ENCODE data around the gene RHCE.
"Not testable (repeated sequence)": the region's sequence is repeated elsewhere in the genome, so short reads cannot be mapped to it uniquely, and the experiment has no call there.

The RHCE gene

GRCh38 chr1:25432749-25433388 lies 12.2 kb upstream of the RHCE start:
- DNase-seq = no peak

- DNase-seq = no peak
Measured at GRCh38 chr1:25431955-25432719, 11.5 kb upstream of the RHCE start.

- no peak for DNase-seq
Measured at GRCh38 chr1:25430967-25431881, 10.6 kb upstream of the RHCE start.

GRCh38 chr1:25430073-25430966 lies 9.7 kb upstream of the RHCE start, which contains the start of gene MACO1:
Gene MACO1, plus strand, starts transcription at chr1:25430897. Its CDS starts 202 bp downstream, at chr1:25431099.
- DNase-seq = peak; percentile 91

GRCh38 chr1:25428475-25429166 lies 8.0 kb upstream of the RHCE start:
- DNase-seq = no peak

GRCh38 chr1:25427696-25428095 lies 7.1 kb upstream of the RHCE start:
- DNase-seq = no peak

- DNase-seq = no peak
Measured at GRCh38 chr1:25425098-25426085, 4.8 kb upstream of the RHCE start.

- DNase-seq = not testable (repeated sequence)
Measured at GRCh38 chr1:25423206-25423605, 2.6 kb upstream of the RHCE start.

- not testable (repeated sequence) for DNase-seq
Measured at GRCh38 chr1:25419339-25419738, 1.3 kb downstream of the RHCE start.

- not testable (repeated sequence) for DNase-seq
Measured at GRCh38 chr1:25417280-25417679, 3.3 kb downstream of the RHCE start.

- DNase-seq = not testable (repeated sequence)
Measured at GRCh38 chr1:25414578-25414977, 6.0 kb downstream of the RHCE start.

- not testable (repeated sequence) for DNase-seq
Measured at GRCh38 chr1:25414157-25414556, 6.5 kb downstream of the RHCE start.

- not testable (repeated sequence) for DNase-seq
Measured at GRCh38 chr1:25412872-25413623, 7.6 kb downstream of the RHCE start.

- DNase-seq = not testable (repeated sequence)
Measured at GRCh38 chr1:25409641-25410427, 10.8 kb downstream of the RHCE start.

GRCh38 chr1:25405731-25406305 lies 14.8 kb downstream of the RHCE start:
- DNase-seq = not testable (repeated sequence)

- DNase-seq = not testable (repeated sequence)
Measured at GRCh38 chr1:25402947-25403803, 17.4 kb downstream of the RHCE start.

GRCh38 chr1:25398079-25398478 lies 22.5 kb downstream of the RHCE start:
- DNase-seq = not testable (repeated sequence)
